ENCODE data around the gene ZDHHC11B.
"Not testable (repeated sequence)": the region's sequence is repeated elsewhere in the genome, so short reads cannot be mapped to it uniquely, and the experiment has no call there.

DNA sequence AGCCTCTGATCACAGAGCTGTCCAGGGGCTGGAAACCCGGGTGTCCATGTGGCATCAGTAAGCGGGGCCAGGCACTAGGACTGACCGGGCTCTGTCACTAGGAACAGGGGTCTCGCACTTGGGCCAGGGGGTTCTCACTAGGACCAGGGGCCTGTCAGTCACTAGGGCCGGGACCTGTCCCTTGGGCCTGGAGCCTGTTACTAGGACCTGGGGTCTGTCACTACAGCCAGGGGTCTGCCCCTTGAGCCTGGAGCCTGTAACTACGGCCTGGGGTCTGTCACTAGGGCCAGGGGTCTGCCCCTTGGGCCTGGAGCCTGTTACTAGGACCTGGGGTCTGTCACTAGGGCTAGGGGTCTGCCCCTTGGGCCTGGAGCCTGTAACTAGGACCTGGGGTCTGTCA, 10.2 kb downstream of the ZDHHC11B start:
- TF ChIP-seq, protein P1, sequence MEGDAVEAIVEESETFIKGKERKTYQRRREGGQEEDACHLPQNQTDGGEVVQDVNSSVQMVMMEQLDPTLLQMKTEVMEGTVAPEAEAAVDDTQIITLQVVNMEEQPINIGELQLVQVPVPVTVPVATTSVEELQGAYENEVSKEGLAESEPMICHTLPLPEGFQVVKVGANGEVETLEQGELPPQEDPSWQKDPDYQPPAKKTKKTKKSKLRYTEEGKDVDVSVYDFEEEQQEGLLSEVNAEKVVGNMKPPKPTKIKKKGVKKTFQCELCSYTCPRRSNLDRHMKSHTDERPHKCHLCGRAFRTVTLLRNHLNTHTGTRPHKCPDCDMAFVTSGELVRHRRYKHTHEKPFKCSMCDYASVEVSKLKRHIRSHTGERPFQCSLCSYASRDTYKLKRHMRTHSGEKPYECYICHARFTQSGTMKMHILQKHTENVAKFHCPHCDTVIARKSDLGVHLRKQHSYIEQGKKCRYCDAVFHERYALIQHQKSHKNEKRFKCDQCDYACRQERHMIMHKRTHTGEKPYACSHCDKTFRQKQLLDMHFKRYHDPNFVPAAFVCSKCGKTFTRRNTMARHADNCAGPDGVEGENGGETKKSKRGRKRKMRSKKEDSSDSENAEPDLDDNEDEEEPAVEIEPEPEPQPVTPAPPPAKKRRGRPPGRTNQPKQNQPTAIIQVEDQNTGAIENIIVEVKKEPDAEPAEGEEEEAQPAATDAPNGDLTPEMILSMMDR (IDR thresholded peaks at IDR 0.05), result not testable (repeated sequence)
- TF ChIP-seq POLR2A (IDR thresholded peaks at IDR 0.05), result not testable (repeated sequence)
